Stimulated activated CD8-positive, alpha-beta memory T cell treated with anti-CD3 and anti-CD28 coated beads, Interleukin-7, amount 100 ng/mL, for 1 hour (primary cell): ENCODE results near the gene INPP4A.

Experiments
- DNase-seq, 2 donors: peaks; one replicate each; pipeline ENCODE4 v3.0.0-alpha.2; 2020; ENCODE audit warnings: low read depth in 2 of 2

The INPP4A gene

DNA sequence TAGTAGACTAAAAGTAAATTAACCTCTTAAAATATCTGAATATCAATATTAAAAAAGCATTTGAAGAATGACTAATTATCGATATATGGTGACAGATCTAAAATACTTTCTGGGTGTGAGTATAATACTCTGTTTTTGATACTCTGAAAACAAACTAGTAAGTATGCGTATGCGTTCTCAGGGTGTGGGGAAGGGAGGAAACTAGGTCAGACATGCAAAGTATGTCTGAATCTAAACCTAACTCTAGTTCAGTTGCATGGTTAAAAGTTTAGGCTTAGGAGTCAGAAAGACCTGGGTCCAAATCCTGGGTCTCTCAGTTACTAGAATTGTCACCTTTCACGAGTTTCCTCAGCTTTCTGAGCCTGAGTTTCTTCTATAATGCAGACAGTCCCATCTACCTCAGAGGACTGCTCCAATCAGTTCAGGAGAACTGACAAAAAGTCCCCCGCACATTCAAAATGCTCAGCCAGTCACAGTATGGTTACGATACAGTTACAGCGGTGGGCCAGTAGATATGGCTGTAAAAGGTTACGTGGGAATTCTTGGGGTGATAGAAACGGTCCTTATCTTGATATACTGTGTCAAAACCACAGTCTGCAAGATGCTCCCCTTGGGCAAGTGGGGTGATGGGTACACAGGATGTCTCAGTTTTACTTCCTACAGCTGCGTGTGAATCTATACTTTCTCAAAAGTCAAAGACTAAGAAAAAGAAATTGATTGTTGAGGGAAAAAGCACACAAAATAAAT lies 192.9 kb downstream of the INPP4A start:
- no peak for DNase-seq

DNA sequence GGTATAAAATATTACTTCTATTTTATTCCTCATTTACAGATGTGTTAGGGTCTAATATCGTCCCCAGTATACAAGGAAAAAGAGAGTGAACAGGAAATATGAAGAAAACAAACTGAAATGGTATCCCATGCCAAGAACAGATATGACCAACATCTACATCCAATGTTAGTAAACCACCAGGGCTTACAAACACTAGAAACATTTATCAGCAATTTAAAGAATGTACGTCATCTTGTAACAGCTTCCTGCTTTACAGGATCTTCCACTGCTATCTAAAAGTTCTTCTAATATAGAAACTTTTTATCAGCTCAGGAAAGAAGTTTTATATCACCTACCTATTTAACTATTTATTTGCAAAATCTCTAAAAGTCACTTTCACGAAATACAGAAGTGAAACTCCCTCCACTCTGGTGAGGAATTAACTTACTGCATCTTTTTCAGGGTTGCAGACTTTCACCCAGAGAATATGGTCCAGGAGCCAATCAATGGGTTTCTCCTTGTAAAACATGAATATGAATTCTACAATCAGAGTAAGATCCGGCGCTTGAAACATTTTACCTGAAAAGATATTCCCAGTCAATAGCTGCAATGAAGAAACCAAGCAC lies 198.9 kb downstream of the INPP4A start:
- DNase-seq: no peak
